ENCODE measurements around the gene DAP3.

DNA sequence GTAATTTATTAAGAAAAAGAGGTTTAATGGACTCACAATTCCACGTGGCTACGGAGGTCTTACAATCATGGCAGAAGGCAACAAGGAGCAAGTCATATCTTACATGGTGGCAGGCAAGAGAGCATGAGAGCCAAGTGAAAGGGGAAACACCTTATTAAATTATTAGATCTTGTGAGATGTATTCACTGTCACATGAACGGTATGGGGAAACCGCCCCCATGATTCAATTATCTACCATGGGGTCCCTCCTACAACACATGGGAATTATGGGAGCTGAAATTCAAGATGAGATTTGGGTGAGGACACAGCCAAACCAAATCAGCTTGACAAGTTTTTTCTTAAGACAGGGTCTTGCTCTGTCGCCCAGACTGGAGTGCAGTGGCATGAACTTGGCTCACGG, 14.3 kb downstream of the DAP3 start:
- TF ChIP-seq POLR2A (IDR thresholded peaks at IDR 0.05) (no peak), CTCF (IDR thresholded peaks at IDR 0.05 in 4 of 5, conservative IDR thresholded peaks at IDR 0.05 in 1 of 5) (no peak)

Measured in gastrocnemius medialis (tissue), 4 donors.